D721Med (cell line): ENCODE measurements around the gene SECISBP2L.
A peak's percentile ranks its signal among the peaks of the same experiment; 100 is the strongest.
"Not testable (repeated sequence)": the region's sequence is repeated elsewhere in the genome, so short reads cannot be mapped to it uniquely, and the experiment has no call there.

Experiments
- DNase-seq: peaks from one replicate; pipeline ENCODE4 v3.0.0; 2011; ENCODE audit warnings: low spot score; ENCODE audit not compliant: insufficient read length
- FAIRE-seq: peaks from 2 replicates; lab custom pipeline; 2011; peaks lifted over from hg19 to GRCh38; lab: Jason Lieb, UNC
- CTCF ChIP-seq: IDR thresholded peaks from 2 replicates; pipeline ENCODE4 v1.5.1; 2012; ENCODE audit warnings: mild to moderate bottlenecking, control low read depth; ENCODE audit not compliant: insufficient read depth; ENCODE audit errors: missing control alignments

SECISBP2L gene

GRCh38 chr15:48975472-48976419 is 70.5 kb downstream of the SECISBP2L start:
- no peak for FAIRE-seq
- peak; percentile 63 for TF ChIP-seq CTCF
- DNase-seq: peak; percentile 53

GRCh38 chr15:48974882-48975281 is 71.4 kb downstream of the SECISBP2L start:
- FAIRE-seq (no peak), DNase-seq (no peak)

GRCh38 chr15:48972750-48973503 is 73.3 kb downstream of the SECISBP2L start:
- FAIRE-seq: no peak
- TF ChIP-seq CTCF: no peak
- no peak for DNase-seq

More at GRCh38 chr15:48974882-48975281, 71.4 kb downstream of the SECISBP2L start:
- no peak for TF ChIP-seq CTCF

GRCh38 chr15:48970926-48971325 is 75.3 kb downstream of the SECISBP2L start:
- not testable (repeated sequence) for FAIRE-seq

GRCh38 chr15:48968066-48968465 is 78.2 kb downstream of the SECISBP2L start:
- FAIRE-seq (no peak), DNase-seq (no peak)
- TF ChIP-seq CTCF: no peak

More at GRCh38 chr15:48970926-48971325, 75.3 kb downstream of the SECISBP2L start:
- not testable (repeated sequence) for DNase-seq

GRCh38 chr15:48967336-48967735 is 78.9 kb downstream of the SECISBP2L start:
- no peak for FAIRE-seq
- no peak for DNase-seq
- TF ChIP-seq CTCF: no peak

- DNase-seq (no peak), FAIRE-seq (no peak)
- no peak for TF ChIP-seq CTCF
These were observed 79.5 kb downstream of the SECISBP2L start for GRCh38 chr15:48966595-48967301.
